ENCODE data around the gene ANKZF1.

DNA sequence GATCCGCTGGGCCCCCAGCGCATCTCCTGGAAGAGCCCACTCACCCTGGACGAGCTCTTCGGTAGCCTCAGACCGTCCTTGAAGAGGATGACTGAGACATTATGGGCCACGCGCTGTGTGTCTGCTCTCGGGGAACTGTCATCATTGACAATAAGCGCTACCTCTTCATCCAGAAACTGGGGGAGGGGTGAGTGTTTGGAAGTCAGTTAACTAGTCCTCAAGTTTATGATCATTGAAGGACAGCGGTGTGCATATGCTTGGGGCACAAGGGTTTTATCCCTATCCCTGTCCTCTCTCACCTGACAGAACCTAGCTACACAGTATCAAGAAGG, 16.3 kb downstream of the ANKZF1 start:
- no peak for TF ChIP-seq EZH2 (IDR thresholded peaks at IDR 0.05; ENCODE audit: borderline replicate concordance, insufficient read depth, low read depth, low read length, poor library complexity, severe bottlenecking)
- TF ChIP-seq, protein P1, sequence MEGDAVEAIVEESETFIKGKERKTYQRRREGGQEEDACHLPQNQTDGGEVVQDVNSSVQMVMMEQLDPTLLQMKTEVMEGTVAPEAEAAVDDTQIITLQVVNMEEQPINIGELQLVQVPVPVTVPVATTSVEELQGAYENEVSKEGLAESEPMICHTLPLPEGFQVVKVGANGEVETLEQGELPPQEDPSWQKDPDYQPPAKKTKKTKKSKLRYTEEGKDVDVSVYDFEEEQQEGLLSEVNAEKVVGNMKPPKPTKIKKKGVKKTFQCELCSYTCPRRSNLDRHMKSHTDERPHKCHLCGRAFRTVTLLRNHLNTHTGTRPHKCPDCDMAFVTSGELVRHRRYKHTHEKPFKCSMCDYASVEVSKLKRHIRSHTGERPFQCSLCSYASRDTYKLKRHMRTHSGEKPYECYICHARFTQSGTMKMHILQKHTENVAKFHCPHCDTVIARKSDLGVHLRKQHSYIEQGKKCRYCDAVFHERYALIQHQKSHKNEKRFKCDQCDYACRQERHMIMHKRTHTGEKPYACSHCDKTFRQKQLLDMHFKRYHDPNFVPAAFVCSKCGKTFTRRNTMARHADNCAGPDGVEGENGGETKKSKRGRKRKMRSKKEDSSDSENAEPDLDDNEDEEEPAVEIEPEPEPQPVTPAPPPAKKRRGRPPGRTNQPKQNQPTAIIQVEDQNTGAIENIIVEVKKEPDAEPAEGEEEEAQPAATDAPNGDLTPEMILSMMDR (IDR thresholded peaks at IDR 0.05) = no peak

Measured in B cell (primary cell).